ENCODE data around the gene TCHH. TPM values are rescaled to one million over a fixed set of nuclear protein-coding genes. Genes with fewer than 3 reads are reported as not detected.

TCHH gene
- total RNA-seq, 1 experiment from 2014 or later: not detected

DNA sequence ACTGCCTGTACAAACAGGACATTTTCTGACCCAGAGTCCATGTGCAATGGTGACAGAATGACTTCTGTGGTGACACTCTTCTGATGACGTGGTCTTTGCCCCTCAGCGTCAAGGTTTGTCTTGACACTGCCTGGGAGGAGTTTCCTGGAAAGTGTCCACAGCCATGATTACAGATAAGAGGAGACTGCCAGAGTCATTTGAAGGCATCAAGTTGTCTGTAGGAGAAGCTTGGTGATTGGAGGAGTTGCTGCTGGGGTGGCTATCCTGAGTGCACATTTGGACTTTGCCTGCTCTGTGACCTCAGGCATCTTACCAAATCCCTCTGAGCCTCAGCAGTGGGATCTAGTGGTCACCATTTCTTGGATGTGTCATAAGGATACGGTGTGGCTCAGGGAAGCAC, 44.1 kb downstream of the TCHH start:
- no peak for DNase-seq (ENCODE audit: low spot score)

DNA sequence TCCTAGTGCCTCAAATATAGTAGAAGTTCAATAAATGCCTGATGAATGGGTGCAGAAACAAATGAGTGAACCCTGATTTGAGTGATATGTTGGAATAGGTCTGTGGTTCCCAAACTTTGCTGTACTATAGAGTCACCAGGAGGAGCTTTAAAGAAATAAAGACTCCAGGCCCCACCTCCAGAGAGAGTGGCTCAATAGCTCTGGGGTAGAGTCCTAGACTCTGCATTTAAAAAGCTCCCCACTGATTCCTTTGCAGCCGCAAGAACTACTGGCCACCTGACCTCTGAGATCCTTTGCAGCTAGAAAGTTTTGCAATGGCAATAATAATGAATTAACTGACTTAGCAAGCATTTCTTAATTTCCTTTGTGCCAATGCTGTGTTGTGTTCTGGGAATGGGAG, 47.3 kb downstream of the TCHH start:
- no peak for DNase-seq (ENCODE audit: low spot score)

DNA sequence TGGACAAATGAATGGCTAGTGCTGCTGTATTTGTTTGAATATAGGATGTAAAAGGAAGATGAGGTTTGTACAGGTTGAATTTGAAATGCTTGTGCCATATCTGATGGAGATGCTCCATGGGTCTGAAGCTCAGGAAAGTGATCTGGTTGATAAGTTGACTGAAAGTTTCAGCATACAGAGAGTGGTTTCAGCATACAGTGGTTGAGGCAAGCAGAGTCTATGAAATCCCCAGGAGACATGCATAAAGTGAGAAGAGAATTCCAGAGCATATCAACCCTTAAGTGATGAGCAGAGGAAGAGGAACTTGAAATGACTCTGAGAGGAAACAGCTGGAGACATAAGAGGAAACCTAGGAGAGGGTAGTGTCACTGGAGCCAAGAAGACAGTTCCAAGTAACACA, 48.1 kb downstream of the TCHH start:
- DNase-seq (ENCODE audit: low spot score): no peak

DNA sequence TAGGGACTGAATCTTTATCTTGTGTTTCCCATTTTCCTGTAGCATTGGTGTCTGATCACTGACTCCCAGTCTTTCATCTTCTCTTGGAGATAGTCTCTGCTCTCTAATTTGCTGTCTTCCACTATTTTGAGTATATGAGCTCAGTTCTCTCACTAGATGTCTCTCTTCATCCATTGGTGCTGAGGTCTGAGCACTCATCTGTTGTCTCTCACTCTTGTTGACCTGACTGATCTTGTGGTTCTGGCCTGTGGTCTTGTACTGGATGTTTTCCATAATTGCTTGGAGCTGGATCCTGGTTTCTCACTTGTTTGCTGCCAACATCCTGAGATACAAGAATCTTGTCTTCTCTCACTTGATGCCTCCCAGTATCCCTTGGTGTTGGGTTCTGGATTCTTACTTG, 53.3 kb downstream of the TCHH start:
- no peak for DNase-seq (ENCODE audit: low spot score)

Small RNAs within 50 kb of the gene (small RNA-seq; reads per million reads assigned to genes)
- gene SPTLC1P4: not detected

Other genes starting within 250 kb of the TCHH start
- 12.2 and 14.8 TPM in 2 replicates for gene THEM4, start 205.9 kb downstream of the TCHH start, total RNA-seq (2014; rRNA removed; shearing (Covaris generic))
- gene S100A10, start 121.6 kb downstream of the TCHH start, total RNA-seq (2014; rRNA removed; shearing (Covaris generic)): 279 and 305 TPM in 2 replicates
- 326 and 331 TPM in 2 replicates for gene S100A11, start 78.4 kb downstream of the TCHH start, total RNA-seq (2014; rRNA removed; shearing (Covaris generic))
- gene TCHHL1, start 26.4 kb downstream of the TCHH start, total RNA-seq (2014; rRNA removed; shearing (Covaris generic)): not detected in 2 replicates
- not detected in 2 replicates for gene RPTN, start 43.8 kb upstream of the TCHH start, total RNA-seq (2014; rRNA removed; shearing (Covaris generic))
- gene HRNR, start 108.7 kb upstream of the TCHH start, total RNA-seq (2014; rRNA removed; shearing (Covaris generic)): not detected in 2 replicates
- 0.03 TPM in 1 of 2 replicates, not detected in the other for gene FLG, start 209.8 kb upstream of the TCHH start, total RNA-seq (2014; rRNA removed; shearing (Covaris generic))
- not detected in 2 replicates for gene FLG2, start 244.6 kb upstream of the TCHH start, total RNA-seq (2014; rRNA removed; shearing (Covaris generic))

Data from HT-29 (cell line).